Measurements from ENCODE around the gene VPS13D.

The VPS13D gene

DNA sequence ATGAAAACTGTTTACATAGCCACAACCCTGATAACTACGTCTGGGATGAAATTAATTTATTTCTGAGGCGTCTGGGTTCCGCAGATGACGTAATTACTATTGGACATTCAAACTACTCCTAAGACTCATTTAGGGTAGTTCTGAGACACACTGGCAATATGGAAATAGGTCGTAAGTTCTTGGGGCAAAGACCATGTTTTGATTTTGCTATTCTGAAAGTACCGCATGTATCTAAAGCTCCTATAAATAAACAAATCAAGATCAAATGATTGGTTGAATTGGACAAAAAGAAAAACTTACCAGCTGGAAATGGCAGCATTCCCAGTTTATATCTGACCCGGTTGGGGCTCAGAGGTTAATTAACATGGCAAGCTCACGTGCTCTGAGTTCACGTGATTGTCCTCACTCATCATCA lies 313.9 kb downstream of the VPS13D start:
- DNase-seq, result no peak

DNA sequence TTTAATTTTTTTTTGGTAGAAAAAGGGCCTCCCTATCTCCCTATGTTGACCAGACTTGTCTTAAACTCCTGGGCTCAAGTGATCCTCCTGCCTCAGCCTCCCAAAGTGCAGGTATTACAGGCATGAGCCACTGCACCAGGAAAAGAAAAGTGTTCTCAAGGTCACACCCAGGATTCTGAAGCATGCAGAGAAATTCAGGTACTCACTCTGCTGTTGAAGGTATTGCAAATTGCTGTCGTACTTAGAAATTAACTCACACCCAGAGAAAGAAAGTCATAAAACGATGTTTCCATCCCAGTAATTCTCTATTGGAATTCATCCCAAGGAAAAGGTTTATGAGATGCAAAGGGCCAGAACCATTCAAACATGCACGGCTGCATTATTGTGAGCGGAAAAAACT lies 314.5 kb downstream of the VPS13D start:
- no peak for DNase-seq

DNA sequence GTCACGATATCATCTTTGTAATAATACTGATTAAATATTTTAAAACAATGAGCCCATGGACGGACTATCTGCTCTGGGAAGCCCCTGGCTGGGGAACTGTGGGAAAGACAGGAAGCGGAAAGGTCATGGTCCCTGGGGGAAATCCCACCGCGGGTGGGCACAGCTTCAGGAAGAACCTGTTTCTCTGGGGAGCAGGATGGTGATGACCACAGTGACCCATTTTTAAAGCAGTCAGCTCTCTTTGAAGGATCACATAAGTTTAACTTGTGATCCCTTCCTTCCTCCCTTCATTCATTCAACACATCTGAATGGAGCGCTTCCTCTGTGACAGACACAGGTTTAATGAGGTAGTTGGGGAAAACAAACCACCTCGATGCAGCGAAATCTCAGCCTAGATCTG lies 315.2 kb downstream of the VPS13D start:
- no peak for DNase-seq

DNA sequence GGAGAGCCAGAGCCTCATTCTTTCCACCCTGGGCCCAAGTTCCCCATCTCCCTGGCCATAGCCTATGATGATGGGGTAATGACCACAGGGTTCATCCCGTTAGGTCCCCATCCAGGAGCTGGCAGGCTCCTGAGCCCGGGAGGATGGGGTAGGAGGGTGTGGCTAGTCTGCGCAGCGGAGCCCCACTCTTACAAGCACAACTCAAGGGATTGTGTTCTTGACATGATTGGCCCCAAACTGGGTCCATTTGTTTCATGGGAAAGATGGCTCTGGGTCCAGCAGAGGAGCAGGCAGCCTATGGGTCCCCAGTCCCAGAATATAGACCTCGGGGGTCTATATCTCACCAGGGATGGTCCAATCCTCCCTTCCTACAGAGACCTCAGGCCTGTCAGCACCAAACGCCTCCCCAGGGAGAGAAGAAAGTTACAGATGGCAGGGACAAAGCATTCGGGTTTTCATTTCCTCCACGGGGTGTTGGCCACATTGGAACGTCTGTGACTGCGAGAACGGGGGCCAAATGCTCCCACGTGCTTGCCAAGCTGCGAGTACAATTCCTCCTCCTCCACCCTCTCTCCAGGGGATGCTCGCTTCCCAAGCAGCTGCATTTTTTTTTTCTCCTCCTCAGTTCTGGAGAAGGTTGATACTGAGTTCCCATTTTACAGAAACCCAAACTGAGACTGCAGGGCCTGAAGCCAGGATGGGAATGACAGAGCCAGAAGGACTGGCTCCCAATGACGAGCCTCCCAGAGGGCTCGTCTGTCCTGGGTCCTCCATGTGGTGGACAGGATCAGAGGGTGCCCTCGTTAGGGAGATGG lies 317.1 kb downstream of the VPS13D start:
- no peak for DNase-seq

DNA sequence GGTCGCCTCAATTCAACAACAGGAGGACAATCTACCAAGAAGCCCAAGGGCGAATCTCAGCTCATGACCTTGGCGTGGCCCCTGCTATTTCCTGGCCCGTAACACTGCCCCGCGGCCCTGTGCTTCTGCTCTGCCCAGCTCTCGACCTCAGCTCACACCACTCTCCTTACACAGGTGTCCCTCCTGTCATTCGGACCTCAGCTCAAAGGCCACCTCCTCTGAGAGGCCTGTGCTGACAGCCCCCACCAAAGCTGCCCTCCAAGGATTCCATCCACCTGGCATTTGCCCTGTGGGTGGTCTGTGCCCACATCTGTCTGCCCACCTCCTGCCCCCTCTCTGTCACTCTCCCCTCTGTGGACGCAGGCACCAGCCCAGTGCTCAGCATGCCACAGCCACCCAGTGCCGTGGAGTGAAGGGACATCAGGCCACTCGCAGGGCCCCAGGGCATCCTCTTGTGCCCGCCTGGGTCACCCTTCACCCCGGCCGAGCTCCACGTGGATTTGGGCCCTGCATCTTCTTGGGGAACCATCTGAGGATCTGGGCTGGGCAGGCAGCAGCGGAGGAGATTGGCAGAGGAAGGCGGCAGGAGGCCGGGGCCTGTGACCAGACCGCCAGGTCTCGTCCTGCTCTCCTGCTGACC lies 317.9 kb downstream of the VPS13D start:
- DNase-seq, result no peak

DNA sequence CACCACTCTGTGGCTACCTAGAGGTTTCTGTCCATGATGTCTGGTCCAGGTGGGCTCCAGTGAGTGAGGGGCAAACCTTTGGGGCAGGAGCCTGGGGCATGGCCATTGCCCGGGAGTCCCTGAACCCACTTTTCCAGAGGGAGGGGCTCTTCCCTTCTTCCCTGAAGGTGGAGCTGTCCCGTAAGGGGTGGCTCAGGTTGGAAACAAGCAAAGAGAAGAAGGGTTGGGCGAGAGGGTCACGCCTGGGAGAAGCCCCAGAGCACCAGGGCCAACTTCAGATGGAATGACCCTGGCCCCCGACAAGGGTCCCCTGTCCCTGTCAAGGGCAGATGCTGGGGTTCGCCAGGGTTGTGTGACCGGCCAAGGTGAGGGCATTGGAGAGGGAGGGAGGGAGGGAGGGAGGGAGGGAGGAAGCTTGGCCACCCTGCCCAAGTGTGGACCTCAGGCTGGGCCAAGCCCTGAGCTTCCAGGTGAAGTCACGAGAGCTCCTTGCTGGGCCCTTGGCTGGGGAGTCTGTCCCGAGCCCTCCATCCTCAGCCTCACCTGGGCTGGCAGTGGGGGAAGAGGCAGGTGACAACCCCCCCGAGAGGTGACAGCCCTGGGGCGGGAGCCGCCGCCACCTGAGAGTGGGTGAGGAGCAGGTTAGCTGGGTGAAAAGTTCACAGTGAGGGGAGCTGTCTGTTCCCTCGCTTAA lies 318.6 kb downstream of the VPS13D start:
- no peak for DNase-seq

DNA sequence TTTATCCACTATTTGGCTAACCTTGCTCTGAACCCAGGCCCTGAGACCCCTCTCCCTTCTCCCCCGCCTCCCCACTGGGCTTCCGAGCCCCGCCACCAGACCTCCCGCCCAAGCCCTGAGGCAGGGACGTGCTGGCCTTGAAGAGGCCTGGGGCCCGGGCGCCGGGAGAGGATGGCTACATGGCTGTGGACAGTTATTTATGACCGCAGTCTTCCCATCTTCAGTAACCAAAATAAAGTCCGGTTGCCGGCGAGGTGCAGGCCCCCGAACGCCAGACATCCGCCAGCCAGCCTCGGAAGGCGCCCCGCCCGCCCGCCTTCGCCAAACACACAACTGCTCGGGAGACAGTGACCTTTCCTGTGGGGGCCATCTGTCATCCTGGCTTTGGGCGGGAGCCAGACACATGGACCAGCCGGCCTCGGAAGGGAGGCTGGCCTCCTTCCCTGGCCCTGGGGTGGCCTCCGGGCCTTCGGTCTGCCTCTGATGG lies 319.2 kb downstream of the VPS13D start:
- no peak for DNase-seq

DNA sequence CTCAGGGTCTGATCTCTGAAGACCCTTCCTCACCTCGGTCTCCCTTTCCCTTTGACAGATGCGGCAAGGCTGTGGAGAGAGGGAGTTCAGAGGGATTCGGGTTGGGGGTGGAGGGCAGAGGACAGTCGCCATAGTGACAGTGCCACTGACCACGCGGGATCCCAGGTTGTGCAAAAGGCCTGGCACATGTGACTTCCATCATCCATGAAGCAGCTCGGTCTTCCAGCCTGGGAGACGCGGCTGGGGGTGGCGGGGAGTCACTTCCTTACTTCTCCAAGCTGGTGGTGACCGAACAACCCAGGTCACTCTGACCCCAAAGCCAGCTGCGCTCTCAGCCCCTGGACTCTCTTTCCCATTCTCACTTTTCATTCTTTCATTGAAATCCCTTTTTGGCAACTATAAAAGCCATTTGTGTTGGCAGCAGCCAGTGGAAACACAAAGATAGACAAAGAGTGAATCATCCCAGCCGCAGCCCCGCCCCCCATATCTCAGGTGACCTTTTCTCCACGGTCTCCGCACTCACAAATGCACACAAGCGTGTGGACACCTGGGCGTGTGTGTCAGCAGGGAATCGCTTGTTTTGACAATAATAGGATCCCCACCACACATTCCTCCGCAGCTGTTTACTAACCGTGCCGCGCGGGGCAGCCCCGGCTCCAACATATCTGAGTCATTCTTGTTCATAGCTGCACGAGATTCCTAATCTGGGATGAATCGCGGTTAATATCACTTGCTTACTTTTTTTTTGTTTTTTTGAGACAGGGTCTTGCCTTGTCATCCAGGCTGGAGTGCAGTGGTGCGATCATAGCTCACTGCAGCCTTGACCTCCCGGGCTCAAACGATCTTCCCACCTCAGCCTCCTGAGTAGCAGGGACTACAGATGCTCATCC lies 319.9 kb downstream of the VPS13D start:
- DNase-seq, result peak; percentile 40

DNA sequence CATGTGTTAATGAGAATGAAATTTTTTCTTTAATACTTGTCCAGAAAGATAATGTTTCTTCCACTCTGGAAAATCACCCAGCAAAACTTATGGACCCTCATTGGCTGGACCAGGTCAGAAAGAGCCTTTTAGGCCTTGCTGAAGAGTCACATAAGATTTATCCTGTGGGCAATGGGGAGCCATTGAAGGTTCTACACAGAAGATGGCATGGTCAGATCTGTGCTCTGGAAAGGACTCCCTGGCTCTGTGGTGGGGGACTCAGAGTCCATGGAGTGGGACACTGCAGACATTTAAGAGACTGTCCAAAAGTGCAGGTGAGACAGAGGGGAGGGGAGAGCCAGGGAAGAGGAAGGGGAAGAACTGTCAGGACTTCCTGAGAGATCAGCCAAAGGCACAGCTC lies 321.8 kb downstream of the VPS13D start:
- DNase-seq, result no peak

DNA sequence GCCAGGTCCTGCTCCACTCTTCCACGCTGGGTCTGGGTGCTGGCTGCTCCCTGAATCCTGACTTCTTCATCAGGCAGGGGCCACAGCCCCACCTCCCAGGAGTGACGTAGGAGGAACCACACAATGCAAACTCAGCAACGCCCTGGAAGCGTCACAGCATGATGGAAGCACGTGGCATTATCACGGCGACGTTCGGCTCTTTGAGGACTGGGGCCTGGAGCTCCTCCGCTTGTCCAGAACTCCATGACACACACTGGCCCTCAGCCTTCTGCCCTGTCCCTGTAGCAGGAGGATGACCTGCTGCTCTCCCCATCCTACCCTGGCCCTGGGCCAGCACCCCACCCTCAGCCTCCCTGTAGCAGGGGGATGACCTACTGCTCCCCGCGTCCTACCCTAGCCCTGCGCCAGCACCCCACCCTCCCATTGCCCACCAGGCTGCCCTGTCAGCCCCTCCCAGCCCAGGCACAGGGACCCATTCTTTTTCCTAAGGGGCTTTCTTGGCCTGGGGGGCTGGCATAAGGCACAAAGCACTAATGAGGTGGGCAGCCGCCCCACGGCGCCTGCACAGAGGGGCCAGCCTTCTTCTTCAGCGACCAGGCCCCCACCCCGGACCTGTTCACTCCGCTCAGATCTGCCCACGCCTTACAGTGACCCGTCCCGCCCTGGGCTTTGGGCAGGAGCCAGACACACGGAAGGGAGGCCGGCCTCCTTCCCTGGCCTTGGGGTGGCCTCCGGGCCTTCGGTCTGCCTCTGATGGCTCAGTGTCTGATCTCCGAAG lies 322.5 kb downstream of the VPS13D start:
- no peak for DNase-seq

DNA sequence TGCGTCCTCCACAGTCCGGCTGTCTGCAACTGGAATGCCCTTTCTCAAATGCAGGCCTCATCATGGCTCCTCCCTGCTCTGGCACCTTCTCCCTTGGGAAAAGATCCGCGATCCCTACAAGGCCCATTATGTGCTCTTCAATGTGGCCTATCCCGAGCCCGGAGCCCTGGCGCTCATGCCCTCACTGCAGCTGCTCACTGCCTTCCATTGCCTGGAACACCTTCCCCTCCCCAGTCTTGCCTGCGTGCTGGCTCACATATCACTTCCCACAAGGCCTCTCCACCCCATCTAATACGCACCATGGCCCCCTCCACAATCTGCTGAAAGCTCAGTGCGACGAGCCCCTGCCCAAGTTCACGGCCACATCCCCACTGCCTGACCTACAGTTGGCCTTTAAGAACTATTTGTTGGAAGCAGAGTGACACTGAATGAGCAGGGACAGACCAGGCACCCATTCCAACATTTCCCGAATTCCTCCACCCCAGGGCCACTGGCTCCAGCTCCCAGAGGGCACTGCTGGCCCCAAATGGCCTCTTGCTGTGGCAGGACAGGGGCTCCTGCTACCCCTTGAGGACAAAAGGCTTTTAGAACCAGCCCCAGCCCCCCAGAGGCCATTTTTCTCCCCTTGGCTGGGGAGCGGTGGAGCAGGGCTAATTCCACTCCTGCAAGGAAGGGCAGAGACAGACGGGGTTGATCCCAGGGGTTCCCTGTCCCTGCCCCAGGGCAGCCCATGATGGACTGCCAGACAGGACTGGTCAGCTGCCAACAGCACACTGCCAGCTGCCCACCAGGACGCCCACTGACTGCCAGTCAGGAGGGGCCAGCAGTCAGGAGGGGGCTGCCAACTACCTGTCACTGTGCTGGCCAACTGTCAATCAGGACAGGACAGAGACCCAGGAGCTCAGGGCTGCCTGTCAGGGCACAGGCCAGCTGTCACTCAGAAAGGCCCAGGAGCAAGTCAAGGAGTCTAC lies 323.4 kb downstream of the VPS13D start:
- no peak for DNase-seq

DNA sequence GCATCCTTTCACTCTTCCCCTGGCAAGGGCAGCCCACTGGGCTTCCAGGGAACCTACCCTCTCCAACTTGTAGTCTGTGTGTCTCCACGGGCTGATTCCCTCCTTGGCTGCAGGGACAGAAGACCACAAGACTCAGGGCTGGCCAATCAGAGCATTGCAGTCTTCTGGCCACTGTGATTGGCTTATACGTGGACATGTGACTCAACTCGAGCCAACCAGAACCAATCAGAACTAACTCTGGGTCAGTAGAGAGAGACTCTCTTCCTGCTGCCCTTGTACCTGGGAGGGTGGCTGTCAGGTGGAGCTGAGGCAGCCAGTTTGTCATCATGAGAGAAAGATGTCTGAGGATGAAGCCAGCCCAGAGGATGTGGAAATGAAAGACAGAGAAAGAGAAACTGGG lies 324.1 kb downstream of the VPS13D start:
- DNase-seq, result no peak

DNA sequence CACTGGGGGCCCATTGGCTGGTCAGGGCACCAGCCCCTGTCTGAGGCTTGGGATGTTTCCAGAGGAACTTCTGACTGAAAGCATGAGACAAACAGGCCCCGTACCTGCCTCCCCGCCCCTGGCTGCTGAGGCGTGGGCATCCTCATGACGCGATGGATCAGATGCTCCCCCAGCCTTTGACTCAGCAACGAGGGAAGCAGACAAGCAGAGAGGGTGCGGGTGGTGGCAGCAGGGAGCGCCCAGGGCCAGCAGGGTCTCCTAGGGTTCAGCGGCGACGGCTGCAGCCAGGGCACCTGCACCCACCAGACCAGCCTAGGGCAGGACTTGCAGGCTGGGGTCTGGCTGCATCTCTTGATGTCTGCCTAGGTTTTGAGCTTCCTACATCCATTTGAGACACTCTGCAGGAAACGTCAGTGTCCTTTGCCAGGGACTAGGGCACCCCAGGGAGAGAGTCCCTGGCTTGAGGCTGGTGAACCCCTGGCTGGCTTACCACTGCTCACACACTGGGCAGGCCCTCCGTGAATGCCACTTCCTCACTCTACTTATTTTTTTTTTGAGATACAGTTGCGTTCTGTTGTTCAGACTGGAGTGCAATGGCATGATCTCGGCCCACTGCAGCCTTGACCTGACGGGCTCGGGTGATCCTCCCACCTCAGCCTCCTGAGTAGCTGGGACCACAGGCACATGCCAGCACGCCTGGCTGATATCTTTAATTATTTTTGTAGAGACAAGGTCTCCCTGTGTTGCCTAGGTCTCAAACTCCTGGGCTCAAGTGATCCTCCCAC lies 324.9 kb downstream of the VPS13D start:
- no peak for DNase-seq

DNA sequence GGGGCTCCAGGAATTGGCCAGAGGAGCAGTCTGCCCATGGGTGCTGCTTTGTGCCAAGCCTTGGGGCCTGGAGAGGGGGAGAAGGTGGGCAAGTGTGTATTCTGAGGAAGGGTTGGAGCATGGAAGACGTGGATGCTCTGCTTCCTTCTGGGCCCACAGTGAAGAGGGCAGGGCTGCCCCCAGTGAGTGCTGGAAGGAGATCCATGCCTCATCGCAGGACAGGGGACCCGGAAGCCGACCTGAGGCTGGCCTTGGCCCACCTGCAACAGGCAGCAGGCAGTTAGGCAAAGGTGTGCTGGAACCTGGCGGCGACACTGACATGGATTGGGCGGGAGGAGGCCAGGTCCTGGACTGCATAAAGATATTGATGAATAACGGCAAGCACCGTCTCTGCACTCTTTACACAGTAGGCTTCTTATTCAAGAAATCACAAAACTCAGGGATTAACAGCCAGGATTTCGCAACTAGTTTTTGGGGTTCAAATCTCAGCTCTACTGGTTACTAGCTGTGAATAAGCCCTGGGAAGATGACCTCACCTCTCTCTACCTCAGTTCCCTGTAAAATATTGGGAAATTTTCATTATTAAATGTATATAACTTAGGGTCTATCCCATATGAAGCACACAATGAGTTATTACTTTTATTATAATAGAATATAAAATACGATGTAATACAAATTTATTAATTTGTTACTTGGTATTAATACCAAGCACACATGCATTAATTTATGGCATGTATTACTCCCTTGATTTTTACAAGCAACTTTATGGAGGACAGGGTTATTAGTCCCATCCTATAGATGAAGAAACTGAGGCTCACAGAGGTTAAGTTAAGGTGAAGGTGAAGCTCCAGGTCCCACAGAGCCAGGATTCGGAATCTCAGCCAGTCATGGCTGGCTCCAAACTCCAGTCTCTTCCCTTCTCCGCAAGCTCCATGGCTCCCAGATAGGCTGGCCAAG lies 325.9 kb downstream of the VPS13D start:
- no peak for DNase-seq

DNA sequence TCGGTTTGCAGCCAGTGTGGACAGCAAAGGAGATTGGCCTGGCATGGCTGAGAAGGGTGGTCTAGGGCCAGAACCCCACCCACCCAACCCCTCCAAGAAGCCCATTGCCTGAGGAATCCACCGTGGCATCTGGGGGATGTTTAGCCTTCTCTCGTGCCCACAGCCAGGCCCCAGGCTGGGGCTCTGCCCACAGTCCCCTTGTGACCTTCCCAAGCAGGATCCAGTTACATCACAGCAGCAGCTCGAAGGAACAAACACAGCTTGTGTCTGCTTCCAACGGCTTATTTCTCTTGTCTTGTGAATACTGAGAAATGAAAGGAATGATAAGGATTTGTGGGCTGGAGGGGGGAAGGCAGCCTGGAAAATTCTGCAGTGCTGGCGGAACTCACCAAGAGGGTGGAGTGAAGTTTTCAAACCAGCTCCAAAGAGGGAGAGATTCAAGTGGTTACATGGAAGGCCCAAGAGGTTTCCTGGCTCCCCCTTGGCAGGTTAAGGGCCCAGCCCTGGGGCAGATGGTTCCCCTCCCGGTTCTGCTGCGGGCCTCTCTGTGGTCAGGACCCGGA lies 326.6 kb downstream of the VPS13D start:
- DNase-seq, result no peak

DNA sequence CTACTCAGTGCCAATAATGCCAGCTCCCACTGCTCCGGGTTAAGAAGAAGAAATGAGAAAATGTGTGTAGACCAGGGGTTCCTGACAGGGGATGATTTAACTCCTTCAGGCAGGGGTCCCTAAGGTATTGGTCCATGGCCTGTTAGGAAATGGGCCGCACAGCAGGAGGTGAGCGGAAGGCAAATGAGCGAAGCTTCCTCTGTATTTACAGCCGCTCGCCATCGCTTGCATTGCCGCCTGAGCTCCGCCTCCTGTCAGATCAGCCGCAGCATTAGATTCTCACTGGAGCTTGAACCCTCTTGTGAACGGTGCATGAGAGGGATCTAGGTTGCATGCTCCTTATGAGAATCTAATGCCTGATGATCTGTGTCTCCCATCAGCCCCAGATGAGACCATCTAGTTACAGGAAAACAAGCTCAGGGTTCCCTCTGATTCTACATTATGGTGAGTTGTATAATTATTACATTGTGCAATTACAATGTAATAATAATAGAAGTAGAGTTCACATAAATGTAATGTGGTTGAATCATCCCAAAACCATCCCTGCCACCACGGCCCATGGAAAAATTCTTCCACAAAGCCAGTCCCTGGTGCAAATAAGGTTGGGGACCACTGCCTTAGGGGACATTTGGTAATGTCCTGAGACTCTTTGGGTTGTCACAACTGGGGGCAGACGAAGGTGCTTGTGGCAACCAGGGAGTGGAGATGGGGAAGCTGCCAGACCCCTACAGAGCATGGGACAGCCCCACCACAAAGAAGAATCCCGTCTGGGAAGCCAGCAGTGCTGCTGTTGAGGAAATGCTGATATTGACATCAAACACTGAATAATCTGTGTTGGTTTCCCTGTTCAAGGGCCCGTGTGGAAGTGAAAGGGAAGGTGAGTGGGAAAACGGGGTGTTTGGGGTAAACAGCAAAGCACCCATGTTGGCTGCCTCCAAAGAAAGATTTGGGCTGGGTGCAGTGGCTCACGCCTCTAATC lies 327.4 kb downstream of the VPS13D start:
- no peak for DNase-seq

DNA sequence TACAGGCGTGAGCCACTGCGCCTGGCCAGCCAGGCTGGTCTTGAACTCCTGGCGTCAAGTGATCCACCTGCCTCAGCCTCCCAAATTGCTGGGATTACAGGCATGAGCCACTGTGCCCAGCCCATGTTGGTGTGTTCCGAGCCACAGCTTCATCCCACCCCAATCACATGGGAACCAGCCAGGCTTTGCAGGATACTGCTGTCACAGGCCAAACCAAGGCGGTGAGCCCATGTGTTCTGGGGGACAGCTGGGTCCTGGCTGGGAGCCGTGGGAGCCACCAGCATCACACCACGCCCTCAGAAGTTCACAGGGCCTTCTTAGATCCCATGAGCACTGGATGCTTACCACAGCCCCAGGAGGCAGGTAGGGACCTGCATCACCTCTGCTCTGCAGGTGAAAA lies 331.3 kb downstream of the VPS13D start:
- DNase-seq, result no peak
